Jurkat, Clone E6-1 (cell line): ENCODE measurements around the gene JAZF1.
A peak's percentile ranks its signal among the peaks of the same experiment; 100 is the strongest.

Source experiments
- DNase-seq: peaks from one replicate; pipeline ENCODE4 v3.0.0-alpha.2; 2011; ENCODE audit warnings: low read depth, low spot score
- H3K4me3 ChIP-seq: 2 replicates; pipeline ENCODE4 v1.5.1; 2011; ENCODE audit warnings: mild to moderate bottlenecking, low read length, control low read depth, moderate library complexity

JAZF1 gene

DNA sequence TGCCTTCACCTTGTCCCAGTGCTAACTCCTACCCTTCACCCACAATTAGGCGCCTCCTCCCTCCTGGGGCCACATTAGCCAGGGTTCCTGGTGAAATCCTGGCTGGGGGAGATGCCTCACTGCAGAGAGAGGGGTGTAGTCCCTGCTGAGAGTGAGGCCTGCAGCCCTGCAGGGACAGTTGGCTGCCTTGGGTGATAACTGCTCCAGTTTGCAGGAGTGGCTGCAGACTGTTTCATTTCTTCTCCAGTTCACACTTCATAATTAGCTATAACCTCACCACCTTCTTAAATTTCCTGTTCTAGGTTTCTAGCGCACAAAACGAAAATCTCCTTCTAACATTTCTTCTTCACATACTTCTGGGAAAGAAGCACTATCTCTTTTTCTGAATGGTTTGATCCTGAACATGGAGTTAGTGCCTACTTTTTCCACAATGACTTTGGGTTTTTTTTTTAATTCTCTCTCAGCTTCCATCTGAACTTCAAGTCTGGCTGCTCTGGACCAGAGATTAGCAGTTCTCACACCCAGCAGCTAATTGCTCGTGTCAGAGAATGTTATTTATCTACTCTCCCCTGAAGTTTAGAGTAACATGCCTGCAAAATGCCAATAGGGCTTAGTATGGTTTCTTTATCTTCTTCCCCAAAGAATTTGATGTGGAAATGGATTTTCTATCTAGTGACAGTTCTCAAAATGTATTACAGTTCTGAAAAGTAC, 15.5 kb upstream of the JAZF1 start:
- no peak for DNase-seq

DNA sequence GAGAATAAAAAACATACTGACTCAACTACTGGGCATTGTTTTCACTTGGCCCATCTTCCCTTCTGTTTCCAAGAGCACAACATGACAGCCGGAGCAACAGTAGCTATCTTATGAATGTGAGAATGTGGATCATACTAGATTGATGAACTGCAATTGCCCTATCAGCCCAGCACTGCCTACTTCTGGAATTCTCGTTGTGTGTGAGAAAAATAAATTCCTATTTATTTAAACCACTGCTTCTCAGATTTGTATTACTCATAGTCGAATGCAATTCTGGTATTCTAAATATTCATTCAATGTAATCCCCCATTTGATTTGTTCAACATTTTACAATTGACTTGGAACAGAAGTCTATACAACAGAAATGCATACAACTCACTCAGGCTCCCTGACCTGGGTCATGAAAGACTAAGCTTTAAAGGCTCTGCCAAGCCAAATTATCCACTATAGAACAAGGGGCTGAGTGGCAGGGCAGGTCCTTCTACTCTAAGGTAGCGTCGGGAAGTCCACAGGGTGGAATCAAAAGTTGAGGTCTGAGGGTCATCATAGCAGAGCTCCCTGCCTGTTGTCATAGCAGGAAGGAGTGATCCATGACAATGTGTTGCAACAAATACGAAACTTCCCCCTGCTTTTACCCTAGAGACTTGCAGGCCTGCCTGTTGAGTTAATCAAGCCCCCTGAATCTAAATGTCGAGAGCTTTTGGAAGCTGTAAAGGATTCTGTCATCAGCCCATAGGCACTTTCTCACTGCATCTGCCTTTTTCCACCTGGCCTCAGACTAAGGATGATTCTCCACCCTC, 12.4 kb upstream of the JAZF1 start:
- DNase-seq, result no peak
- no peak overlapping the region for H3K4me3 ChIP-seq

More for the DNA sequence above, 15.5 kb upstream of the JAZF1 start:
- no peak overlapping the region for H3K4me3 ChIP-seq

- no peak for DNase-seq
- no peak overlapping the region for H3K4me3 ChIP-seq
Measured at GRCh38 chr7:28191751-28192150, 11.2 kb upstream of the JAZF1 start.

DNA sequence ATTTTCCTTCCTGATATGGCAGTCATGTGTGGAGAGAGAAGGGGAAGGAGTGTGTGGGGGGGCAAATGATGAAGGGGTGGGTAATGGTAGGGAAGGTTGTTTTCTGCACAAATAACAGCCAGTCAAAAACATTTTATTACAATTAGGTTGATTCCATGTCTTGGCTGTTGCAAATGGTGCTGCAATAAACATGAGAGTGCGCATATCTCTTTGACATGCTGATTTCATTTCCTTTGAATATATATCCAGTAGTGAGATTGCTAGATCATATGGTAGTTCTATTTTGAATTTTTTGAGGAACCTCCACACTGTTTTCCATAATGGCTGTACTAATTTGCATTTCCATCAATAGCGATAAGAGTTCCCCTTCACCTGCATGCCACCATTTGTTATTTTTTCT, 10.6 kb upstream of the JAZF1 start:
- DNase-seq, result no peak

GRCh38 chr7:28190077-28190710, 9.6 kb upstream of the JAZF1 start:
- no peak overlapping the region for H3K4me3 ChIP-seq
- no peak for DNase-seq

More for the DNA sequence above, 10.6 kb upstream of the JAZF1 start:
- H3K4me3 ChIP-seq, result no peak overlapping the region

DNA sequence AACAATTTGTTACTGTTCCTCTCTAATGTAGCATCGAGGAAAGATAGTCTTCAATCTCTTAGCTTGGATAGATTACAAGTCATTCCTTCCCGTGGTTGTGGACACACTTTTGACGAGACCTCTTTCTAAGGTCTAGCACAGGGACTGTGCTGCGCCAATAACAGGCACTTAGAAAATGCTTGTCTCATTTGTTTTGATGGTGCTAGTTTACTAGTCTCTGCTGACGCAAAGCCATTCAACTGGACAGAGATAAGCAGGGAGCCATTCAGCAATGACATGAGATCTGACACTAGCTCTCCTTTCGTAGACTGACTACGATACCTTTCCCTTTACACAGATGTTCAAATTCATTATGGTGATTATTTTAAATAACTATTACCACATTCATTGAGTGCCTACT, 6.4 kb upstream of the JAZF1 start:
- DNase-seq, result no peak
- no peak overlapping the region for H3K4me3 ChIP-seq

DNA sequence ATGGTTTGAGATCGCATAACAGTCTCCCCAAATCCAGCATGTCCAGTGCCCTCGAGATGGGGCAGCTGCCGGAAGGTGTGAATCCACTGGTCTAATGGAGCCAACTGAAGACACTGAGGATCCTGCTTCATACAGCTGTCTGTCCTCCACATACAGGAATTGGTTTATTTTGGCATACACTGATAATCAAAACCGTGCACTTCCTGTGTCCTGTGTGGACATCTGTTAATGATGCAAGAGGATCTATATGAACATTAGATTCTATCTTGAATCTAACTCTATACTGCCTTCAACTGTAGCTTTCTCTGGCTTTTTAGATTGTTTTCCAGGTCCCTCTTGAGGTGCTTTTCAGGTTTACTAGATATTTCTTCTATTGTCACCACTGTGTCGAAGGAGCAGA, 3.0 kb upstream of the JAZF1 start:
- no peak overlapping the region for H3K4me3 ChIP-seq
- DNase-seq, result no peak

DNA sequence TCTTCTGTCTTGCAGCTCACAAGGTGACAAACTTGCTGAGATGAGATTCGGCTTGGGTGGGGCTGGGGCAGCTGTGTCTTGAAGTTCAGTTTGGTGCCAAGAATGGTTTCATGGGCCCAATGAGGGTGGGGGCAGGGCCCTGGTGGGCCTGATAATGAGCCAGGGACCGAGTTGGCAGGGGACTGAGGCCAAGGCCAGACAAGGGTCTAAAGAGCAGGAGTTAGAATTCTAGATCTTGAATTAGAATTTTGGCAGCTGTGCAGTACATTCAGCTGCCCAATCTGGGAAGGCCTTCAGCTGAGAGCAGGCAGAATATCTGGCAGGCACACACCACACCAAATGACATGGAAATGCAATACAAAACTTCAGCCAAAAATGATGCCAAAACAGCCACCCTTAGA, 1.5 kb upstream of the JAZF1 start:
- no peak for DNase-seq
- no peak overlapping the region for H3K4me3 ChIP-seq

GRCh38 chr7:28181416-28181815, 821 bp upstream of the JAZF1 start:
- no peak overlapping the region for H3K4me3 ChIP-seq
- no peak for DNase-seq

GRCh38 chr7:28180031-28180363, 598 bp downstream of the JAZF1 start:
- no peak for DNase-seq
- H3K4me3 ChIP-seq, result peak overlapping the region; percentile 55

GRCh38 chr7:28179120-28180030, 1.2 kb downstream of the JAZF1 start:
- DNase-seq, result peak; percentile 14
- peak overlapping the region; percentile 17; the same call in 1 of the 2 replicates for H3K4me3 ChIP-seq

DNA sequence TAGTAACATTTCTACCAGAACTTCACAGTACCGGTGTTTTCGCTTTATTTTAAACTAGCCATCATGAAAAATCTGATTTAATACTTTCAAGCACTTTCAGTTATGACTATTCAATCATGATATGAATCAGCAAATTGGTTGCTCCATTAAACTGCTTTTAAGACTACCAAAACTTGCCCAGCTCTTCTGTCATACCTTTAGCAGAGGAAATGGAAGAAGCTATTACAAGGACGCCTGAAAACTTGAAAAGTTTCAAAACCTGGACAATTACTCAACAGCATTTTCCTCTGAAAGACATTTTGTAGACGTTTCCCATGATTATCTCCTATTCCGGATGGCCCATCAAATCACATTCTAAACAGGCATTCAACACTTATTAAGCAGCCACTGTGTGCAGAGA, 2.0 kb downstream of the JAZF1 start:
- no peak overlapping the region for H3K4me3 ChIP-seq

DNA sequence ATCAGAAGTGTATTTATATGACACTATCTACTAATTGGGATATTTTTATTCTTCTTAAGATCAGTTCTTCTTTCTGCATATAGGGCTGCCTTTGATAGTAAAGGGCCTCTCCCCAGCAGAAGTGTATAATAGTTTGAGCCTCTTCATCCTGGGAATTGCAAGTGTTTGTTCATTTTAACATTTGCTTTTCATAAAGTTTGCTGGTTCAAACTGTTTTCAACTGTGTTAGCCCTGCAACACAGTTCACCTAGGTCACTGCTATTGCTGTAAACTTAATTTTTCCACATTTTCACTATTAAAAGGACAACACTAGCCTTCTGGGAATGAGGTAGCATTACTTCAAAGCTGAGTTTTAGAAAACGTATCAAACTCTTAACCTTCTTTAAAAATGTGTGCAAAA, 2.8 kb downstream of the JAZF1 start:
- no peak overlapping the region for H3K4me3 ChIP-seq
- DNase-seq, result no peak

More for the DNA sequence above, 2.0 kb downstream of the JAZF1 start:
- DNase-seq, result no peak

DNA sequence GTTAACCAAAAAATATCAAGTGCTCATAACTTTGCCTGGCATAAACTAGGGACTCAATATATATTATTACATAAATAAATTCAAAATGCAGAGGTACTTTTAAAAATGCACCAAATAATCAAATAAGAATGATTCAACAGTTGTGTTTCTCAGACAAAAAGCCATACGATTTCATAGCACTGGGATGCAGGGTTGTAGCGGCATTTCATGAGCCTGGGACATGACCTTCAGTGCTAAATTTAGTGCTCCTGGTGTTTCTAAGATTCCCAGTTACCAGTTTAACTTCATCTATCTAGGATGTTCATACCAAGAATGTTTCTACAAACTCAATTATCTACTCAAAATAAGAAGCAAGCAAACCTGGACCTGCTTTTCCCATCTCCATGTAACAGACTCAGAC, 4.0 kb downstream of the JAZF1 start:
- H3K4me3 ChIP-seq, result no peak overlapping the region
- DNase-seq, result no peak

DNA sequence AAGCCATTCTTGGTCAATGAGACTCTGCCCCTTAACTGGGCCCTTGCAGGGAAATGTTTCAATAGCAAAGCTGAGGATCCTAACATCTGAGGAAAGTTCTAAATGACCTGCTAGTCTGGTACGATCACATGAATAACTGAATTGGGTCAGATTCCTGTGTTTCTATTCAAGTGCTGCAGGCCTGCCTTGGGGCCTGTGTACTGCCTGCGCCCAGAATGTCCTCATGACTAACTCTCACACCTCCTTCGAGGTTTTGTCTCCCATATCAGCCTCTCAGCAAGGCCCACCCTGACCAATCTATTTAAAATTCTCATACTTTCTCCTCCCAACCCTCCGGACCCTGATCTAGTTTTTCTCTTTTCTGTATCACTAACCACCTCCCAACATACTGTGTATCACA, 4.4 kb downstream of the JAZF1 start:
- no peak for DNase-seq
- no peak overlapping the region for H3K4me3 ChIP-seq

DNA sequence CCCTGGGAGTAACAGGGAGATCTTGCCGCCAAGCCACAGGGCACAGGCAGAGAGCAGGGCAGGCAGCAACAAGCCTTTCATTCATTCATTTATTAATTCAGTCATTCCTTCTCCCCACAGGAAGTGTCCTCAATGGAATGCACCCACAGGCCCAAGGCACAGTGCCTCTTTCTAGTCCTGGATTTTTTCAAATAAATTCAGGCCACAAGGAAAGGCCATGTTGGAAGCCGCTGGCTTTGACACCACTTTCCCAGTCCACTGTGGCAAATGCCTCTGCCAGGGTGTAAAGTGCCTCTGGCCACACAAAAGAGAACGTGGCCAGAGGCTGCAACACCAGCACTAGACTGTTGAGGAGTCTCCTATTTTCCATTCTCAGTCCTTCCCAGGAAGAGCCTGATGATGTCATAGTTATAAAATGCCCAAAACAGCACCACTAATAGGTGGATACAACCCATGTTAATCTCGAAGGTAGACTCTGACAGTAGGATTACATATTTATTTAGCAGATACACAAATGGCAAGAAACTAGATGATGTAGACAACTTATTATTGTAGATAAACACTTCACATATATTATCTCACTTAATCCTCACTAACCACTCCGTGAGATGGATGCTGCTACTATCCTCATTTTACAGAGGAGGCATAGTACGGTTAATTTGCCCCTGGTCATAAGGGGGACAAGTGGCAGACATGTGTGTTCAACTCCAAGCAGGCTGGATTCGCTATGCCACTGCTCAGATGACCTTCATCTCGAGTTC, 5.5 kb downstream of the JAZF1 start:
- H3K4me3 ChIP-seq, result no peak overlapping the region
- no peak for DNase-seq

DNA sequence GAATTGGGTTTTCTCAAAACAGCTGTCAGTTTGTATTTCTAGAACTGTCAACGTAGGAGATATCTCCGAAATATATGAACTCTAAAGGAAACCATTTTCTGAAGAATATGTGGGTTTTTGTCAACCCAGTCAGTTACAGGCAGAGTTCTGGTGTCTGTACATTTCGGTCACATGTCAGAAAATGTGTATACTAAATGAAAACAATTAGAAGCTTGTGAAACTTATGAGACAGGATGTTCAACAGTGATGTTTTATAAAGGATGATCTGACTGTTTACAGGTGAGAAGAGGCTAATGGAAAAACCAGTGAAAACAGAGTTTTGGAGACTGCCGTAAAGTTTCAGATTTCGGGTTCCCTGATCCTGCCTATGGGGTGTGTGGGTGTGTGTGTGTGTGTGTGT, 6.2 kb downstream of the JAZF1 start:
- no peak overlapping the region for H3K4me3 ChIP-seq
- no peak for DNase-seq

- no peak overlapping the region for H3K4me3 ChIP-seq
- no peak for DNase-seq
Measured at GRCh38 chr7:28173531-28173930, 7.1 kb downstream of the JAZF1 start.

- DNase-seq, result no peak
- no peak overlapping the region for H3K4me3 ChIP-seq
Measured at GRCh38 chr7:28172958-28173357, 7.6 kb downstream of the JAZF1 start.
